GM18505 (cell line): Measurements from ENCODE around the gene PSMA3.
A peak's percentile ranks its signal among the peaks of the same experiment; 100 is the strongest.

Source experiments
- ATAC-seq: cut with Tn5 transposase; IDR thresholded peaks from one replicate; pipeline ENCODE4 v1.9.1; 2021; ENCODE audit not compliant: unreplicated experiment
- POLR2A ChIP-seq: IDR thresholded peaks from 4 replicates; pipeline ENCODE4 v1.6.1; 2011; ENCODE audit warnings: borderline replicate concordance; ENCODE audit not compliant: insufficient read depth, insufficient read length; ENCODE audit errors: extremely low read depth

Gene PSMA3

DNA sequence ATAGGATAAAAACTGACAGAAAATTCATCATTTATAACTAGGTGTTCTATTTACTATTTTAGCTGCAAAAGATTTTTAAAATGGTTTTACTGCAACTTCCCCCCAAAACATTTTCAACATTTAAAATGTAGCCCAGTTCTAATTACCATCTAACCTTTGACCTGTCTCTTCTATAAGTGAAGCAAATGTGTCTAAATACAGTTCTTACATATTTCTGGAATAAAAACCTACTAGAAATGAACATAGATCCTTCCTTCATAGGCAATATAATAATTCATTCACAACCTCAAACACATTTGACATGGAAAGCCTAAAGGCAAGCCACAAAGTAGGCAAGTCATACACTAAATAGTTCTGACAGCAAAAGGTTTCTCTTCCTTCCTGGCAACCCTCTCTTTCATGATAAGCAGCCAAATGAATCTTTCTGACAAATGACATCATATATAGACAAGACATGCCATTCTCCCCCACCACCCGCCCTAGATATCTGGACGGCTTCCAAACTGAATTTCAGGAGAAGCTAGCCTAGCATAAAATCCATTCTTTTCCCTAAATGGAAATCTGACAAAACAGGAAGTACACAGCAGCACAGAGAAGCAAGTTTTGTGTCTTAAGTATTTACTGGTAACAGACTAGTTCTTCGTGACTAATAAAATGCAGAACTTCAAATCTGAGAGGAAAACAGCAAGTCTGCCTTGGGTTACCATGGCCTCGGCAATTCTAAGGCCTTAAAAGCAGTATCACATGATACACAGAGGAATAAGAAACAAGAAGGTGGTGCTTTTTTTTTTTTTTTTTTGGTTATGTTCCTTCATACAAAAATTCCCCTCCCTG lies 36.5 kb downstream of the PSMA3 start:
- ATAC-seq: peak; percentile 76
- no peak for TF ChIP-seq POLR2A

DNA sequence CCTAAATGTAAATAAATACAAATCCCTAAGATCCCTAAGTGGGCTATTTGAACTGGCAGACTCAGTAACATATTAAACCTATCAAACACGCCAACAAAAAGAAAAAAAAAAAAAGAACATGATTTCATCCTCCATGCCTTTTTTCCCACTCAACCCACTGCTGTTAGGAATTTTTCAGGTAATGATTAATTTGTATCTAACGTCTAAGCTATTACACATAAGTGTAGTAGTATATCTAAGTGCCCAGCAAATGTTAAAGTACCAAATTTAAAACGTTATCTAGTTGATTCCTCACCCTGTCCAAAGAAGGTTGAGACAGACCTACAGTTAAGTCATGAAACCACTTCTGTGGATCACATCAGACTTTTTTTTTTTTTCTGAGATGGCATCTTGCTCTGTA lies 37.3 kb downstream of the PSMA3 start:
- no peak for ATAC-seq
- TF ChIP-seq POLR2A: no peak

DNA sequence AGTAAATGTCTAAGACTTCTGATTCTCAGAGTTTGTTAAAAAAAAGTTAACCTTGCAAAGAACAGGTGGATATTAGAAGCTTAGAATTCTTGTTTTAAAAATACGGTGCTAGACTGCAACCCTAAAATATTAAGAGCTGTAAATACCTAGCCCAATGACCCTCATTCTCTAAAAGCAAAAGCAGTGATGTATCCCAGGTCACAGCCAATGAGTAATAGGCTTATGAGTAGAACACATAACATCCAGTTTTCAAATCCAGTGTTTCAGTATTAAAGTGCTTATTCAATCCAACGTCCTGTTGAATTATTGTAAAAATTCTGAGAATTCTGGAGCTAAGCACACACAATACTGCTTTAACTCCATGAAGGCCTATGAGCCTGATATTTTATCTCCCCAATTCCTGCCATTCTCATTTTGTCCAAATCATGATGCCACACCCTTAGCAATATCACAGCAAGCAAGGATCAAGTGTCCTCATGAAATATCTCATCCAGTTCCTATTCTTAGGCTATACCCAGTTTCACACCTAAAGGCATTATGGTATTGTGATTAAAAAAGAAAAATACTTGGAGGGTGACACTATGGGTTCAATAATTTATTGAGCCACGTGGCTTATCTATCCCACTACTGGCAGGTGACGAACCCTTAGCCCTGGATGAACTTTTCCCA lies 38.4 kb downstream of the PSMA3 start:
- no peak for TF ChIP-seq POLR2A
- ATAC-seq: no peak

DNA sequence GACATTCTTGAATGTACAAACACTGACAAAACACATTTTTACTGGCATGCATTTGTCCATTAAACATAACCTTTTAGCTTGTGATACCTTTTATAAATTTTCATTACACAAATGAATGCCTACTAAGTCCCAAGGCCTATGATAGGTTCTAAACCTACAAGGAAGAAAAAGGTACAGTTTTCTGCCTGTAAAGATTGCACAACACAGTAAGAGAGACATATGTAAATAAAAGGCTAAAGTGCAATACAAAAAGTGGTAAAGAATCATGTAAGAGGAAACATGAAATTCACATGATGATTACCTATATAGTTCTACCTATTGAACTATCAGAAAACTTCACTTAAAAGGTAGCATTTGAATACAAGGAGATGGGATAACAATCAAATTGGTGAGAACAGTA lies 39.1 kb downstream of the PSMA3 start:
- TF ChIP-seq POLR2A: no peak
- no peak for ATAC-seq

DNA sequence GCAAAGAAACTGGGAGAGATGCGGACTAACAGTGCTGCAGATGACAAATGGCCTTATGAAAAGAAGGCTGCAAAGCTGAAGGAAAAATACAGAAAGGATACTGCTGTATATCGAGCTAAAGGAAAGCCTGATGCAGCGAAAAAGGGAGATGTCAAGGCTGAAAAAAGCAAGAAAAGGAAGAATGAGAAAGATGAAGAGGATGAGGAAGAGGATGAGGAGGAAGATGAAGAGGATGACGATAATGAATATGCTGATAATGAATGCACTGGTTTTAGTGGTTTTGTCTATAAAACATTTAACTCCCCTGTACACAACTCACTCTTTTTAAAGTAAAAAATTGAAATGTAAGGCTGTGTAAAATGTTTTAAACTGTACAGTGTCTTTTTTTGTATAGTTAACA lies 40.5 kb downstream of the PSMA3 start:
- ATAC-seq: no peak
- TF ChIP-seq POLR2A: no peak

DNA sequence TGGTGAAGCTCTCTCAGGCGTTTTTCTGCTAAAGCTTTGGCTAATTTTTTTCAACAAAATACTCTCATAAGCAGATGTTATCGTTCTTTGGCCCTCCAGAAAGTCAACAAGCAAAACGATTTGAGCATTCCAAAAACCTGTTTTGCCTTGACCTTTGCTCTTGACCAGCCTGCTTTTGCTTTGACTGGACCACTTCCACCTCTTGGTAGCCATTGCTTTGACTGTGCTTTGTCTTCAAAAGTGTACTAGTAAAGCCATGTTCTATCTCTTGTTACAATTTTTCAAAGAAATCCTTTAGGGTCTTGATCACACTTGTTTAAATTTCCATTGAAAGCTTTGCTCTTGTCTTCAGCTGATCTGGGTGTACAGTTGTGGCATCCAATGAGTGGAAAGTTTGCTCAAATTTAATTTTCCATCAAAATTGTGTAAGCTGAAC lies 43.0 kb downstream of the PSMA3 start:
- no peak for ATAC-seq
- TF ChIP-seq POLR2A: no peak

DNA sequence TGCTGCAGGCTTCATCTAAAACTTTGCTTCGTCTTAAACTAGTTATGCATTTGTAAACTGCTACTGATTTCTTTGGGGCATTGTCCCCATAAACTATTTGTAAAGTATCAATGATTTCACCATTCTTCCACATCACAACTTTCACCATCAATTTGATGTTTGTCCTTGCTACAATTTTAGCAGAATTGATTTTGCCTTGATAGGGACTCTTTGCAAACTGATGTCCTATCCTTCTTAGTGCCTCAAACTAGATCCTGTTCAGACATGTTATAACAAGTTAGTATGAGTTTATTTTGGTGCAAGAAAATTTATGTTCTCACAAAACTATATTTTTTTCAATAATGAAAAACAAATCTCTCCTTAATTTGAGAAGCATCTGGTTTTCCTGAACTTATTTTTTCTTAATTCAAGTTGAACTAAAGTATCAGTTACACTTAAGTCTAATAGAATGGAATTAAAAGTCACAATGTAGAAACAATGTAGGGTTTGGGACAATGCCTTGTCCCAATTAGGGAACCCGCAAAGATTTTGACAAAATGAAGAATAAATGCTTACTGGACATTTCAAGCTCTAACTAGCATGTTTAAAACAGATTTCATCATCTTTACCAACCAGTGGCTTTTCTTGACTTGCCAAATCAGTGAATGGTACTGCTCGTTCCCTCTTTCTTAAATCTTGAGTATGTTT lies 43.6 kb downstream of the PSMA3 start:
- no peak for ATAC-seq
- no peak for TF ChIP-seq POLR2A

DNA sequence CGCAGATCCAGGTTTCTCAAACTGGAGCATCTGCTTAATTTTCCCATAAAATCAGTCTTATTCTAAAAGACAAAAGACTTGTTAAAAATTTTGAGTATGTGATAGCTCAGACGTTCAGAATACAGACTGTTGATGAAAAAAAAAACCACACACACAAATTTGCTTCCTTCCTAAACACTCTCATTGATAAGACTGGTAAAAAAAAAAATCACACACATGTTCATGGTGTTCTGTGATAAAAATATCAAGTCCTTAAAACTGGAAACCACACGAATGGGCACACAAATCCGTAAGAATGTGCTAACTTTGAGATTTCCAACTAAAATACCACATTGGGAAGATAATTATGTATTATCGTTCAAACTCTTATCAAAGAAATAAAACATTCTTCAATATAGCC lies 47.0 kb downstream of the PSMA3 start:
- TF ChIP-seq POLR2A: no peak
- no peak for ATAC-seq

DNA sequence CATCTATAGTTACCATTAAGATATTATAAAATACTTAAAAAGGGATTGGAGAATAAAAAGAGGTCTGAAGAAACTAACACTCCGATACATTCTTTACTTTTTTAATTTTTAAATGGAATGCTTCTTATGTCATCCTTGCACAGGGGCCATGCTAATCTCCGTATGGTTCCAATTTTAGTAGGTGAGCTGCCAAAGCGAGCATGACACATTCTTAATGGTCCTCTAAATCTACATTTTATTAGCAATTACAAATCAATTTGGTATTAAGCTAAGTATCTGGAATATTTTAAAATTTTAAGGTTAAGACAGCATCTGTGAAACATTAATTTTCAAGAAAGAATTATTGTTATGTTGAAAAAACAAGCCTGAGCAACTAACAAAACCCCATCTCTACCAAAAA lies 47.5 kb downstream of the PSMA3 start:
- ATAC-seq: no peak
- TF ChIP-seq POLR2A: no peak

DNA sequence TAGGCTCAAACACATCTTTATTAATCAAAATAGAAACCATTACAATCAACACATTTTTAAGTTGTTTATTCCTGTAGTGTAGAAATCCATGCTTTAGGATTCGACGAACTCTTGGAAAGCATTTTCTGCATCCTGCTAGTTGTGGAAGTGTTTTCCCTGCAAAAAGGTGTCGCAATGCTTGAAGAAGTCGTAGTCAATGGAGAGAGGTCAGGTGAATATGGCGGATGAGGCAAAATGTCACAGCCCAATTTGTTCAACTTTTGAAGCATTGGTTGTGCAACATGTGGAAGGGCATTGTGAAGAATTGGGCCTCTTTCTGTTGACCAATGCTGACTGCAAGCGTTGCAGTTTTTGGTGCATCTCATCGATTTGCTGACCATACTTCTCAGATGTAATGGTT lies 49.6 kb downstream of the PSMA3 start:
- no peak for TF ChIP-seq POLR2A
- no peak for ATAC-seq

DNA sequence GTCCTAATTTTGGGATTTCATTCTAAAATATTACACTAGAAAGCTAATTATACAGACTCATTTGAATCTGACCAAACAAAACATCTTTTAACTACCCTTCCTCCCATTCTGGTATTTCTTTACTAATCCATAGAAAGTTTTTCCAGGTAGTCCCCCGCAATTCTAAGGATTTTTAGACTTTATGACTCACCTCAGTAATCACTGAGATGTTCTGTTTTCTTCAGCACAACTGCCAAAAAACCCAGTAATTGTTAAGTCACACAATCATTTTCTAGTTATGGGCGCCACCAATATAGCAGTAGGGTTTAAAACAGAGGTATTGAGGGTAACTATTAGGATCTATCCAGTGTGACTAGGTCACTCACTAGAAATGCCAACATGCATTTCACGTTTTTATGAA lies 52.1 kb downstream of the PSMA3 start:
- no peak for ATAC-seq
- TF ChIP-seq POLR2A: no peak

DNA sequence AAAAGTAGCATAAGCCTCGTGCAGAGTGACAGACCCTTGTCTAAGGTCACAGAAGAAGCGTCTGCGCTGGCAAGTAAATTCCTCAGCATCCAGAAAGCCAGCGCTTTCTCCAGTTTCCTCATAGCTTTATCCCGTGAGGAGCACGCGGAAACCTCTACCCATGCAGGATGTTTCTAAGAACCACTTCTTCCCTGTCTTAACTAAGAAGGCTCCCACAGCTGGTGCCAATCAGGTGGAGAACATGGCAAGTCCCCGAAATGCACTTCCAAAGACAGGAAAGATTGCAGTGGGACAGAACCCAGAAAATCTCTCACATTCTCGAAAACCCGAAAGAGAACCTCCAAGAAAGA lies 52.7 kb downstream of the PSMA3 start:
- TF ChIP-seq POLR2A: no peak

DNA sequence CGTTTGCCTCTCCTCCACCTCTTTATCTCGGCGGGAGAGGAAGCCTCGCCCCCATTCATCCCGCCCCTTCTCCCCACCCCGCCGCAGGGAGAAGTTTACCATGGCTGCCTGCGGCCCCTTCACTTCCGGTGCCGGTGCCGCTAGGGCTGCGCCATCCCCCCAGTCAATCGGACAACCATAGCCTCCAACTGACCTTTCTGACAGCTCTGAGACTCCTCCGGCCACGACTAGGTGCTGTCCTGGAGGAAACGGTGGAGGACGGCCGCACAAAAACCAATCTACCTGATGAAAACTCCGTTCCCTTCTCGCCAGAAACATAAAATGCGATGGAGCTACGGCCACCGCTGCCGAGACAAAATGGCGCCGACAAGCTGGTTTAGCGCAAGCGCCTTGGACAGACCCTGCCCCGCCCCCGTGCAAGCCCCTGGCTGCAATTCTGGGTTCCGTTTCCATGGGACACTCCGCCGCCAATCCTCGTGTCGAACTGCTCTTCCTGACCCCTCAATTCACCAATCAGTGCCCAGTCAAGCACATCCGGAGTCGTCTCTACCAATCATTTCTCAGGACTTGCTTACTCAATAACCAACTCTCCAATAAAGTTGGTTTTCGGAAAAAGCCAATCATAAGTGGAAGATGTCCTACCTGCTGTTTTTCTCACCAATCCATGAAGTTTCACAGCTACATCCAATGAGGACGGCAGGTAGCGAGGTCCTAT lies 53.3 kb downstream of the PSMA3 start:
- peak; percentile 79 for ATAC-seq
- peak; percentile 93 for TF ChIP-seq POLR2A

More for the DNA sequence above, 52.7 kb downstream of the PSMA3 start:
- peak; percentile 1 for ATAC-seq

DNA sequence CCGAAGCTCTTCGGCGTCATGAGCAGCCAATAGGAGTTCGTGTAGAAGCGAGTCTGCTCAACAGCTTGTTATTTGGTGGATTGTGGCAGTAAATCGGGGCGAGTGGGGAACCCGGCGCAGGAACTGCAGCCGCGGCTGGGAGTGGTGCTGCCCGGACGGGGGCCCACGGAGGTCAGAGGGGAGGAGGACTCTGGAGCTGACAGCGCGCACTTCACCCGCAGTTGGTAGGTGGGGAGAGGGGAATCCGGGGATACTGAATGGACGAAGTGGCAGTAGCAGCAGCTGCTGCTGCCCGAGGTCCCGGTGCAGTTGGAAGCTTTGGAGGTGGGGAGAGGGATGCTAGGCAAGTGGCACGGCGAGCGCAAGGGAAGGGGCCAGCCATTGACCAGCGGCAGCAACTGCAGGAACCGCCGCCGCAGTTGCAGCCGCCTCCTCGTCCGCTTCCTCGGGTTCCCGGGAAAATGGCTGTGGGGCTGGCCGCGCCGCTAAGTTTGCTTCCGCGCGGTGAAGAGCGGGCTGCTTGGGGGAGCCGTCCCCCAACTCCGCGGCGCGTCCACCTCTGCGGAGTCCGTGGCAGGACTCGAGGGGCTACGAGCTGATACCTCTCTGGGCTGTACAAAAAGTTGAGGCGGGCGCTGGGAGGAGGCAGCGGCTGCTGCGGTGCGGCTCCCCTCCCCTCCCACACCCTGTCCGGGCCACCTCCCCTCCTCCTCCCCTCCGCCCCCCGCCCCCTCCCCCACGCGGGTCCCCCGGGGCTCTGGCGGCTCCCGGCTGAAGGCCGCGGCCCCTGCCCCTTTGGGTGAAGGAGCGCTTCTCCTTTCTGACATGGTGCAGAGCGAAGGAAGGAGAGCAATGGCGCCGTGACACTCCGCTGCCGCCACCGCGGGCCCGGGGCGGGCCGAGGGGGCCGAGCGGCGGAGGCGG lies 54.1 kb downstream of the PSMA3 start, which contains the start of gene ARID4A:
ARID4A (plus strand) TSS at position 79 of the 924 bp plus-strand sequence. CDS start 1,300 bp downstream, outside the sequence.
- TF ChIP-seq POLR2A: peak; percentile 51
- ATAC-seq: no peak
